HepG2 (cell line): ENCODE data around the gene FRMD3. TPM values are rescaled to one million over a fixed set of nuclear protein-coding genes. Genes with fewer than 3 reads are reported as not detected.

Experiments used
- ATAC-seq: fragments of 200-7000 bp; cut with Tn5 transposase; 3 replicates; pipeline ENCODE4 v1.9.1; 2020; ENCODE audit warnings: mild to moderate bottlenecking, moderate library complexity
- BruUV-seq: library from RNA; stranded (reverse); fragments of 400-500 nt; replicated peaks from 2 replicates; lab custom pipeline; 2021; lab: Mats Ljungman, UMichigan
- CTCF ChIA-PET: fragments of 300-600 bp; formaldehyde crosslinking; extraction: SDS; loops from one replicate; lab custom pipeline; 2021; ENCODE audit warnings: low total read pairs, inconsistent platforms, low intra/inter-chr PET ratio; lab: Yijun Ruan, JAX
- POLR2A ChIA-PET: fragments of 350-600 bp; sonication (Branson Sonifier 250); formaldehyde crosslinking; loops from one replicate; lab custom pipeline; 2020; ENCODE audit warnings: antibody characterized with exemption, inconsistent platforms; lab: Yijun Ruan, JAX
- DNase-seq: peaks from one replicate; pipeline ENCODE4 v3.0.0-alpha.2; 2015; ENCODE audit warnings: low spot score
- FAIRE-seq: peaks from 3 replicates; lab custom pipeline; 2011; peaks lifted over from hg19 to GRCh38; lab: Jason Lieb, UNC
- H2AFZ ChIP-seq: one replicate; pipeline ENCODE4 v1.6.1; 2011; ENCODE audit warnings: low read length, inconsistent platforms
- H3K27ac ChIP-seq: fragments of 300-600 bp; 3 replicates; pipeline ENCODE4 v1.8.0; 2011; ENCODE audit warnings: mixed run types, mild to moderate bottlenecking, mixed read lengths, low read length, inconsistent platforms; ENCODE audit not compliant: insufficient read depth; ENCODE audit errors: extremely low read length
- H3K27me3 ChIP-seq, 2 experiments: fragments of 200-600 bp in 1 of 2; 2 replicates in 1 of 2; 3 replicates in 1 of 2; pipeline versions ENCODE4 v1.6.0 to v1.8.0; 2011; ENCODE audit warnings: low read length in 2 of 2, mild to moderate bottlenecking in 2 of 2, moderate library complexity in 2 of 2, inconsistent platforms in 1 of 2; ENCODE audit not compliant: insufficient read depth in 2 of 2, control insufficient read depth in 1 of 2
- H3K36me3 ChIP-seq, 2 experiments: fragments of 200-600 bp in 1 of 2; replicated peaks in 1 of 2; 2 replicates in 1 of 2; 3 replicates in 1 of 2; pipeline versions ENCODE4 v1.5.1 to v1.8.0; 2011; ENCODE audit warnings: low read length in 2 of 2, inconsistent platforms in 1 of 2; ENCODE audit not compliant: insufficient read depth in 2 of 2, control insufficient read depth in 1 of 2
- H3K4me1 ChIP-seq: 2 replicates; pipeline ENCODE4 v1.5.1; 2012; ENCODE audit warnings: low read length, inconsistent platforms; ENCODE audit not compliant: insufficient read depth
- H3K4me2 ChIP-seq: 2 replicates; pipeline ENCODE4 v1.6.0; 2011; ENCODE audit warnings: low read depth, low read length, inconsistent platforms
- H3K4me3 ChIP-seq, 3 experiments: fragments of 200-600 bp in 1 of 3; sonication (generic), shearing (Covaris generic) in 1 of 3; replicated peaks in 1 of 3; 2 replicates each; pipeline ENCODE4 v1.5.1; 2011 to 2016; ENCODE audit warnings: low read length in 3 of 3, inconsistent platforms in 2 of 3, low read depth in 2 of 3, mild to moderate bottlenecking in 2 of 3, control low read depth in 1 of 3, mixed read lengths in 1 of 3; ENCODE audit not compliant: insufficient read depth in 1 of 3
- H3K79me2 ChIP-seq: one replicate; pipeline ENCODE4 v1.6.1; 2011; ENCODE audit warnings: low read length, inconsistent platforms; ENCODE audit not compliant: insufficient read depth
- H3K9ac ChIP-seq: 2 replicates; pipeline ENCODE4 v1.6.0; 2011; ENCODE audit warnings: mild to moderate bottlenecking, low read depth, low read length, inconsistent platforms; ENCODE audit not compliant: insufficient read depth
- H3K9me3 ChIP-seq: 2 replicates; pipeline ENCODE4 v1.5.1; 2012; ENCODE audit warnings: mild to moderate bottlenecking, low read length
- H4K20me1 ChIP-seq: 2 replicates; pipeline ENCODE4 v1.6.0; 2011; ENCODE audit warnings: inconsistent platforms, mild to moderate bottlenecking, low read length, moderate library complexity; ENCODE audit not compliant: insufficient read depth
- E2F2 ChIP-seq: sonication (generic); formaldehyde crosslinking; IDR thresholded peaks from 2 replicates; pipeline ENCODE4 v1.4.0; 2020; ENCODE audit warnings: missing genetic modification reagents, borderline replicate concordance
- GRHL1 ChIP-seq: sonication (generic); formaldehyde crosslinking; conservative IDR thresholded peaks from 2 replicates; pipeline ENCODE4 v1.8.0; 2022; ENCODE audit warnings: missing genetic modification reagents
- JDP2 ChIP-seq: sonication (generic); formaldehyde crosslinking; IDR thresholded peaks from 2 replicates; pipeline ENCODE4 v1.8.1; 2022; ENCODE audit warnings: missing genetic modification reagents, borderline replicate concordance
- PHF20 ChIP-seq: sonication (generic); formaldehyde crosslinking; IDR thresholded peaks from 2 replicates; pipeline ENCODE4 v1.5.0; 2020; ENCODE audit warnings: mild to moderate bottlenecking, missing genetic modification reagents
- ZNF367 ChIP-seq: sonication (generic); formaldehyde crosslinking; IDR thresholded peaks from 2 replicates; pipeline ENCODE4 v1.4.0; 2020; ENCODE audit warnings: missing genetic modification reagents, borderline replicate concordance
- ZNF430 ChIP-seq: sonication (generic); formaldehyde crosslinking; IDR thresholded peaks from 2 replicates; pipeline ENCODE4 v1.9.0; 2021; ENCODE audit warnings: mild to moderate bottlenecking, missing genetic modification reagents
- ZNF431 ChIP-seq: sonication (generic); formaldehyde crosslinking; IDR thresholded peaks from 2 replicates; pipeline ENCODE4 v1.9.0; 2022; ENCODE audit warnings: missing genetic modification reagents, low read depth, mild to moderate bottlenecking, borderline replicate concordance
- ZNF597 ChIP-seq: sonication (generic); formaldehyde crosslinking; IDR thresholded peaks from 2 replicates; pipeline ENCODE4 v1.5.0; 2020; ENCODE audit warnings: missing genetic modification reagents
- ZUFSP ChIP-seq: sonication (generic); formaldehyde crosslinking; IDR thresholded peaks from 2 replicates; pipeline ENCODE4 v1.9.0; 2021; ENCODE audit warnings: missing genetic modification reagents, mild to moderate bottlenecking, borderline replicate concordance
- WGBS: methylation state at CpG from one replicate; pipeline ENCODE4 v1.1.6; 2017; ENCODE audit warnings: low lambda C conversion rate; 5-methylcytosine and 5-hydroxymethylcytosine counted together
- in situ Hi-C: cut with HindIII; loops from 2 replicates; pipeline ENCODE4 v1.10.0; 2017; ENCODE audit warnings: low pct_unique_long_range_greater_than_20kb; ENCODE audit not compliant: extremely low pct_ligation_motif_present
- intact Hi-C: fragments of 100-400 bp; cut with micrococcal nuclease; formaldehyde crosslinking; loops from one replicate; pipeline ENCODE4 v1.10.0; 2022; ENCODE audit not compliant: unreplicated experiment
- polyA plus RNA-seq, 8 experiments: library from polyadenylated mRNA; depleted of rRNA in 3 of 8; stranded (reverse) in 7 of 8; unstranded in 1 of 8; fragments of >200 nt; fragmentation: Illumina TruSeq in 4 of 8; extraction: Trizol in 4 of 8; gene quantifications; 2 replicates each; pipeline versions ENCODE4 v1.2.1 to v1.2.3, GENCODE V29; 2011 to 2016; ENCODE audit warnings: low read depth in 4 of 8, missing spikeins in 1 of 8, mixed read lengths in 1 of 8; ENCODE audit not compliant: insufficient read depth in 1 of 8
- total RNA-seq, 5 experiments: library from RNA; depleted of rRNA; stranded (reverse); fragments of >200 nt; fragmentation: Illumina TruSeq; extraction: Trizol; gene quantifications; 2 replicates each; pipeline ENCODE4 v1.2.3, GENCODE V29; 2016; ENCODE audit warnings: low read depth in 1 of 5

FRMD3 gene
- total and polyA plus RNA-seq, 2 of the 13 experiments (the other 11 are each of a cell fraction or from before 2014, with no cell fraction given) = 3.2 to 7.7 TPM

- H3K27me3 ChIP-seq = no peaks in the 10 kb centered on the region
- H2AFZ ChIP-seq = no peak overlapping the region
- H3K36me3 ChIP-seq = no peaks in the 10 kb centered on the region
- no peaks in the 10 kb centered on the region for H3K79me2 ChIP-seq
- no peak overlapping the region for H3K27ac ChIP-seq
- CTCF ChIA-PET = no interaction called here
- no peak overlapping the region for H3K4me3 ChIP-seq
- no TSS peak for BruUV-seq
- no peak for FAIRE-seq
- H3K4me2 ChIP-seq = no peak overlapping the region
- H3K4me1 ChIP-seq = no peaks in the 10 kb centered on the region
- WGBS = 95% methylated on average over 3 of the region's 3 CpGs
- no peaks in the 10 kb centered on the region for H3K9me3 ChIP-seq
- intact Hi-C loops (no loop called here), in situ Hi-C loops (no loop called here)
- no peak overlapping the region for H3K9ac ChIP-seq
- no peak for ATAC-seq
- H4K20me1 ChIP-seq = no peaks in the 10 kb centered on the region
- POLR2A ChIA-PET = no interaction called here
- TF ChIP-seq ZNF431 (no peak), GRHL1 (CRISPR knock-in tag) (no peak), E2F2 (CRISPR knock-in tag) (no peak), ZNF430 (CRISPR knock-in tag) (no peak), JDP2 (CRISPR knock-in tag) (no peak), ZNF367 (CRISPR knock-in tag) (no peak), ZNF597 (CRISPR knock-in tag) (no peak), ZUFSP (CRISPR knock-in tag) (no peak), PHF20 (CRISPR knock-in tag) (no peak)
- no peak for DNase-seq
Observed at GRCh38 chr9:83406921-83407320, 131.3 kb downstream of the FRMD3 start.
